GM23248 (cell line): Measurements from ENCODE around the gene RPL6.

Experiments used
- EZH2 ChIP-seq: fragments of 200-600 bp; sonication (generic); IDR thresholded peaks from 2 replicates; pipeline ENCODE4 v1.6.1; 2018; ENCODE audit warnings: antibody characterized with exemption, mild to moderate bottlenecking; ENCODE audit not compliant: insufficient read depth, poor library complexity, severe bottlenecking
- EZH2phosphoT487 ChIP-seq: fragments of 200-600 bp; sonication (generic); IDR thresholded peaks from 2 replicates; pipeline ENCODE4 v1.6.1; 2018; ENCODE audit warnings: antibody characterized with exemption, moderate library complexity, mild to moderate bottlenecking, low read depth; ENCODE audit not compliant: insufficient read depth

GRCh38 chr12:112386726-112387125 lies 22.7 kb downstream of the RPL6 start:
- TF ChIP-seq EZH2 (no peak), EZH2phosphoT487 (no peak)
